ENCODE results near the gene CMBL.

DNA sequence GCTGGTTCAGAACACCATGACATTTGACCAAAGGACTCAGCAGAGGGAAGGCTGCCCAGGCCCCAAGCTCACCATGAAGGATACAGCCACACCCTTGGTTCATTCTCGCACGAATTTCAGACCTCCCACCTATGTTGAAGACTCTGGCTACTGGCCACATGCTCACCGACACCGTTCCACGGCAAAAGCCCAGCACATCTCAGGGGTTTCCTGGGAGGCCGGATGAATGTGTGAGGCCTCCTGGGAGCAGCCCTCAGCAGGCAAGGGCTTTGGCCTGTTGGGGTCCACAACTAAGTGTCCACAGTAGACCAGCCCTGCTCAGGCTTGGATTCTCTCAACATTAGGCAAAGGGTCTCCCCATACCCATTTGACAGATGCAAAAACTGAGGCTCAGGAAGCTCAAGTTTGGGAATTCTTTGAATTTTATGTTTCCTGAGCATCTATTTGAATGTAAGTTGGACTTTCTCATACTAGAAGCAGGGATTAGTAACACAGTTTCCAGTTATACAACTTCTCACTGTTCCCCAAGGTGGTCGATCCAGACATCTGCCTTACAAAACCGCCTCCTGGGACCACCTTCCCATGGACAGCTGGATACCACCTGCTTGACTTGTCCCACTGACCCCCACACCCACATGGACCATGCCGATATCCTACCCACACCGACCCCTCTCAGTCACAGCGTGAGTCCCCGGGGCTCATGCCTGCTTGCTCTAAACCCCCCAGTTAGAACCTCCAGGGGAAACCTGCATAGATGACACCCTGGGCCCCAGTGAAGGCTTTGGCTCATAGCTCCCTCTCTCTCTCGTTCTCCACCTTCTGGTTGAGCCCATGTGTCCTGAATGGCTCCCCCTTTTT is 29.7 kb downstream of the CMBL start:
- TF ChIP-seq TCF12 (IDR thresholded peaks at IDR 0.05; ENCODE audit: low read depth) (no peak), EP300 (IDR thresholded peaks at IDR 0.05; ENCODE audit: borderline replicate concordance) (no peak), EGR1 (IDR thresholded peaks at IDR 0.05) (no peak), YY1 (IDR thresholded peaks at IDR 0.05; ENCODE audit: low read depth) (no peak), RAD21 (IDR thresholded peaks at IDR 0.05; ENCODE audit: low read depth) (no peak), FOXM1 (IDR thresholded peaks at IDR 0.05; ENCODE audit: borderline replicate concordance, low read depth) (no peak), CREB1 (IDR thresholded peaks at IDR 0.05; ENCODE audit: low read depth) (no peak), TAF1 (IDR thresholded peaks at IDR 0.05; ENCODE audit: low read depth) (no peak), CEBPB (IDR thresholded peaks at IDR 0.05) (no peak), ZBTB7A (IDR thresholded peaks at IDR 0.05; ENCODE audit: low read depth) (no peak)
- TF ChIP-seq, protein P1, sequence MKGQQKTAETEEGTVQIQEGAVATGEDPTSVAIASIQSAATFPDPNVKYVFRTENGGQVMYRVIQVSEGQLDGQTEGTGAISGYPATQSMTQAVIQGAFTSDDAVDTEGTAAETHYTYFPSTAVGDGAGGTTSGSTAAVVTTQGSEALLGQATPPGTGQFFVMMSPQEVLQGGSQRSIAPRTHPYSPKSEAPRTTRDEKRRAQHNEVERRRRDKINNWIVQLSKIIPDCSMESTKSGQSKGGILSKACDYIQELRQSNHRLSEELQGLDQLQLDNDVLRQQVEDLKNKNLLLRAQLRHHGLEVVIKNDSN (IDR thresholded peaks at IDR 0.05) = no peak
- TF ChIP-seq, protein P2, sequence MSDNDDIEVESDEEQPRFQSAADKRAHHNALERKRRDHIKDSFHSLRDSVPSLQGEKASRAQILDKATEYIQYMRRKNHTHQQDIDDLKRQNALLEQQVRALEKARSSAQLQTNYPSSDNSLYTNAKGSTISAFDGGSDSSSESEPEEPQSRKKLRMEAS (IDR thresholded peaks at IDR 0.05) = no peak
- TF ChIP-seq, protein P3, sequence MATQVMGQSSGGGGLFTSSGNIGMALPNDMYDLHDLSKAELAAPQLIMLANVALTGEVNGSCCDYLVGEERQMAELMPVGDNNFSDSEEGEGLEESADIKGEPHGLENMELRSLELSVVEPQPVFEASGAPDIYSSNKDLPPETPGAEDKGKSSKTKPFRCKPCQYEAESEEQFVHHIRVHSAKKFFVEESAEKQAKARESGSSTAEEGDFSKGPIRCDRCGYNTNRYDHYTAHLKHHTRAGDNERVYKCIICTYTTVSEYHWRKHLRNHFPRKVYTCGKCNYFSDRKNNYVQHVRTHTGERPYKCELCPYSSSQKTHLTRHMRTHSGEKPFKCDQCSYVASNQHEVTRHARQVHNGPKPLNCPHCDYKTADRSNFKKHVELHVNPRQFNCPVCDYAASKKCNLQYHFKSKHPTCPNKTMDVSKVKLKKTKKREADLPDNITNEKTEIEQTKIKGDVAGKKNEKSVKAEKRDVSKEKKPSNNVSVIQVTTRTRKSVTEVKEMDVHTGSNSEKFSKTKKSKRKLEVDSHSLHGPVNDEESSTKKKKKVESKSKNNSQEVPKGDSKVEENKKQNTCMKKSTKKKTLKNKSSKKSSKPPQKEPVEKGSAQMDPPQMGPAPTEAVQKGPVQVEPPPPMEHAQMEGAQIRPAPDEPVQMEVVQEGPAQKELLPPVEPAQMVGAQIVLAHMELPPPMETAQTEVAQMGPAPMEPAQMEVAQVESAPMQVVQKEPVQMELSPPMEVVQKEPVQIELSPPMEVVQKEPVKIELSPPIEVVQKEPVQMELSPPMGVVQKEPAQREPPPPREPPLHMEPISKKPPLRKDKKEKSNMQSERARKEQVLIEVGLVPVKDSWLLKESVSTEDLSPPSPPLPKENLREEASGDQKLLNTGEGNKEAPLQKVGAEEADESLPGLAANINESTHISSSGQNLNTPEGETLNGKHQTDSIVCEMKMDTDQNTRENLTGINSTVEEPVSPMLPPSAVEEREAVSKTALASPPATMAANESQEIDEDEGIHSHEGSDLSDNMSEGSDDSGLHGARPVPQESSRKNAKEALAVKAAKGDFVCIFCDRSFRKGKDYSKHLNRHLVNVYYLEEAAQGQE (IDR thresholded peaks at IDR 0.05; ENCODE audit: low read depth) = no peak
